Tibial artery (tissue), 4 donors: ENCODE results near the gene CACNA2D1.

Source experiments
- DNase-seq, 2 donors: peaks; one replicate each; pipeline ENCODE4 v3.0.0-alpha.2; 2019
- H3K27ac ChIP-seq, 2 donors: fragments of 200-600 bp; sonication (generic) in 1 of 2; 1 replicate in 1 of 2; 2 replicates in 1 of 2; pipeline ENCODE4 v1.5.1; 2018 to 2019; ENCODE audit warnings: mild to moderate bottlenecking in 1 of 2
- H3K27me3 ChIP-seq, 2 donors: fragments of 200-600 bp; sonication (generic) in 1 of 2; one replicate each; pipeline versions ENCODE4 v1.5.1 to v1.6.0; 2016 to 2019
- H3K36me3 ChIP-seq, 3 donors: fragments of 200-600 bp; sonication (generic) in 2 of 3; one replicate each; pipeline ENCODE4 v1.5.1; 2016 to 2019; ENCODE audit warnings: mild to moderate bottlenecking in 2 of 3
- H3K4me1 ChIP-seq, 4 donors: fragments of 200-600 bp; sonication (generic) in 2 of 4; 1 replicate in 3 of 4; 2 replicates in 1 of 4; pipeline ENCODE4 v1.5.1; 2016 to 2019
- H3K4me3 ChIP-seq, 2 donors: fragments of 200-600 bp; sonication (generic) in 1 of 2; 1 replicate in 1 of 2; 2 replicates in 1 of 2; pipeline ENCODE4 v1.5.1; 2018 to 2019; ENCODE audit warnings: mild to moderate bottlenecking in 2 of 2
- H3K9me3 ChIP-seq, 3 donors: fragments of 200-600 bp; sonication (generic) in 1 of 3; one replicate each; pipeline ENCODE4 v1.5.1; 2016 to 2019
- intact Hi-C: fragments of 100-400 bp; cut with DNase I; formaldehyde crosslinking; loops from one replicate; pipeline ENCODE4 v1.15.0; 2023; ENCODE audit warnings: low total_unique reads
- TF ChIP-seq, protein P1 (sequence below), 2 experiments: fragments of 200-600 bp in 1 of 2; fragments of 450-650 bp in 1 of 2; IDR thresholded peaks; one replicate each; pipeline ENCODE4 v1.5.1; 2017 to 2019; ENCODE audit warnings: antibody characterized with exemption in 2 of 2, mild to moderate bottlenecking in 1 of 2, moderate library complexity in 1 of 2

CACNA2D1 gene

DNA sequence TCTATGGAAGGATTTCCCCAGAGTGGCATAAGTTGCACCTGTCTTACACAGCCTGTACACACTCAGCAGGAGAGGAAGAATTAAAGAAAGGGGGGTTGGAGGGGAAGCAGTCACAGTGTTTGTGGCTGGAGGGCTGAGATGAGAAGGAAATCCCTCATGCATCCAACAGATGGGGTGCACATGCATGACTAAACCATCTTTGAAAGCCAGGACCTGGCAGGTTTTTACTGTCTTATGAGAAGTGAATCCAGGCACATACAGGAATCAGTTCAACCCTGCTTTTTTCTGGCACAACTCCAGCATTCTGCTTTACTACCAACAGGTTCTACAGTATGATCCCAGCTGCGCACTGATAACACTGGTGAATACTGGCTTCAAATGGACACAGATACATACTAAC, 107.7 kb downstream of the CACNA2D1 start:
- H3K4me3 ChIP-seq, result no peak overlapping the region
- peaks cover 0 to 4% (median 0%) of the 10 kb centered on the region in 3 donors for H3K36me3 ChIP-seq
- no peak for DNase-seq
- TF ChIP-seq, protein P1, sequence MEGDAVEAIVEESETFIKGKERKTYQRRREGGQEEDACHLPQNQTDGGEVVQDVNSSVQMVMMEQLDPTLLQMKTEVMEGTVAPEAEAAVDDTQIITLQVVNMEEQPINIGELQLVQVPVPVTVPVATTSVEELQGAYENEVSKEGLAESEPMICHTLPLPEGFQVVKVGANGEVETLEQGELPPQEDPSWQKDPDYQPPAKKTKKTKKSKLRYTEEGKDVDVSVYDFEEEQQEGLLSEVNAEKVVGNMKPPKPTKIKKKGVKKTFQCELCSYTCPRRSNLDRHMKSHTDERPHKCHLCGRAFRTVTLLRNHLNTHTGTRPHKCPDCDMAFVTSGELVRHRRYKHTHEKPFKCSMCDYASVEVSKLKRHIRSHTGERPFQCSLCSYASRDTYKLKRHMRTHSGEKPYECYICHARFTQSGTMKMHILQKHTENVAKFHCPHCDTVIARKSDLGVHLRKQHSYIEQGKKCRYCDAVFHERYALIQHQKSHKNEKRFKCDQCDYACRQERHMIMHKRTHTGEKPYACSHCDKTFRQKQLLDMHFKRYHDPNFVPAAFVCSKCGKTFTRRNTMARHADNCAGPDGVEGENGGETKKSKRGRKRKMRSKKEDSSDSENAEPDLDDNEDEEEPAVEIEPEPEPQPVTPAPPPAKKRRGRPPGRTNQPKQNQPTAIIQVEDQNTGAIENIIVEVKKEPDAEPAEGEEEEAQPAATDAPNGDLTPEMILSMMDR (IDR thresholded peaks at IDR 0.05), result no peak
- no peak overlapping the region for H3K27ac ChIP-seq
- H3K27me3 ChIP-seq, result no peaks in the 10 kb centered on the region
- no peaks in the 10 kb centered on the region for H3K4me1 ChIP-seq
- intact Hi-C loops, result no loop called here
- H3K9me3 ChIP-seq, result no peaks in the 10 kb centered on the region

DNA sequence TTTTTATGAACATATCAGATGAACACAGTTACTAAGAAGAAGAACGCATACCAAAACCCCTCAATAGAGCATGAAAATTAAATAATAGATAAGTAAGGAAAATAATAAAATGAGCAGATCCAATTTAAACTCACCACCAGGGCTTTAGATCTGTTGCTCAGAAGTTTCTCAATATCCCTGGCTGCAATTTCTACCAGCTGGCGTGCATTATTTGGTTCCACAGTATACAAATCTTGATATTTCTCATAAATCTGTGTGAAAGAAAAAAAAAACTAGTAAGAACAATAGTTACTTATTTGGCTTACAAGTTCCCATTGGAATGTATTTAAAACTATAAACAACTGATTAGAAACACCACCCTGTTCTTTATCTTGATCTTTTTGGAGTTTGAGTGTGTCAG, 108.6 kb downstream of the CACNA2D1 start:
- H3K4me1 ChIP-seq, result no peaks in the 10 kb centered on the region
- H3K36me3 ChIP-seq, result peaks cover 0 to 4% (median 0%) of the 10 kb centered on the region in 3 donors
- intact Hi-C loops, result no loop called here
- no peaks in the 10 kb centered on the region for H3K9me3 ChIP-seq
- no peak overlapping the region for H3K27ac ChIP-seq
- TF ChIP-seq, protein P1 (IDR thresholded peaks at IDR 0.05), result no peak
- no peak for DNase-seq
- H3K27me3 ChIP-seq, result no peaks in the 10 kb centered on the region
- no peak overlapping the region for H3K4me3 ChIP-seq

DNA sequence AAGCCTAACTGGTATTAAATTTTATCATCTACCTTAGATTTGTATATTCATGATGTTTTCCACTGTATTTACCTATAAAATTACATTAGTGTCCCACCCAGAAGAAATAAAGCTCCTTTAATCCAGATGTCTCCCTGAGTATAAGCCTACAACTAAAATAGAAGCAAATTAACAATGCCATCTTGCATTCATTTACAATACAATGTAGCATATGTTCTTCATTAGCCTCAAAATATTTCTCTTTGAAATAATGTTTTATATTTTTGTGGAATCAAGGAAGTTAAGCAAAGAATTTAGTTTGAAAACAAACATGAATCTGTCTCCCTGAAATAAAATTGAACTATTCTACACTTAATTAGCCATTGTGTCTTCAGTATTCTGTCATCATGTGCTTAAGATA, 112.3 kb downstream of the CACNA2D1 start:
- no peak for DNase-seq
- no peaks in the 10 kb centered on the region for H3K9me3 ChIP-seq
- H3K27ac ChIP-seq, result no peak overlapping the region
- H3K36me3 ChIP-seq, result peaks cover 0 to 4% (median 0%) of the 10 kb centered on the region in 3 donors
- TF ChIP-seq, protein P1 (IDR thresholded peaks at IDR 0.05), result no peak
- no peaks in the 10 kb centered on the region for H3K27me3 ChIP-seq
- no peaks in the 10 kb centered on the region for H3K4me1 ChIP-seq
- intact Hi-C loops, result no loop called here
- H3K4me3 ChIP-seq, result no peak overlapping the region

DNA sequence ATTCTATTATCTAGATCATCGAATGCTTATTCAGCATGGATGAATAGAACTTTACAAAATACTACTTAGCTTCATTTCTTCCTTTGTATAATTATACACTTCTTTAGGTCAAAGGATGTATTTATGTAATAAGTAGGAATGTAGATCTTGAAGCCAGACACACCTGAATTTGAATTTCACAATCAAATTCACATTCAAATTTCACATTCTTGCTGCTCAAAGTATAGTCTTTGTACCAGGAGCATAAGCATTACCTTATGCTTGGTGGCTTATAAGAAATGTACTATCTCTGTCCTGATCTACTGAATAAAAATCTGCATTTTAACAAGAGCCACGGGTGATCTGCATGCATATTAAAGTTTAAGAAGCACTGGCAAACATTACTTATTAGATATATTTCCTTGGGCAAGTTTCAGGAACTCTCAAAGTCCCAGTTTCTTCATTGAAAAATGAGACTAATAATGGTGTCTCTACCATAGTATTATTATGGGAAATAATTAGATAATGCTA, 112.8 kb downstream of the CACNA2D1 start:
- no peak for DNase-seq
- Histone ChIP-seq H3K4me3 (no peak overlapping the region), H3K27me3 (no peaks in the 10 kb centered on the region), H3K36me3 (peaks cover 0 to 4% (median 0%) of the 10 kb centered on the region in 3 donors), H3K9me3 (no peaks in the 10 kb centered on the region), H3K4me1 (no peaks in the 10 kb centered on the region), H3K27ac (no peak overlapping the region)
- TF ChIP-seq, protein P1 (IDR thresholded peaks at IDR 0.05), result no peak
- intact Hi-C loops, result no loop called here

DNA sequence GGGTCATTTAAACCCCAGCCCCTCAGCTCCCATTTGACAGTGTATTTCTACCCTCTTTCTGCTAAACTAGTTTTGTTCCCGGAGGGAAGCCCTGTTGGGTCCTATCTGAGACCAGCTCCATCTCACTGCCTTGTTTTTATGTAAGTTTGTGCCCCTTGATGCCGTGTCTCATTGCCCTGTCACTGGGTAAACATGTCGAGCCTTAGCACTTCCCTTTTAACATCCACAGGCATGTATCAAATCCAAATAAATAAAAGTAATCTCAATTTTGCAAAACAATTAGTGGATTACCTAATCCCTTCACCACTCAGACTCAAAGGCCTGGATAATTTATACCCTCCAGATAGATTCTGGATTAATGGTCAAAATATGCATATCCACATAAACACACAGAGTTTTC, 115.7 kb downstream of the CACNA2D1 start:
- DNase-seq, result no peak
- H3K36me3 ChIP-seq, result peaks cover 0 to 2% (median 0%) of the 10 kb centered on the region in 3 donors
- no peaks in the 10 kb centered on the region for H3K9me3 ChIP-seq
- TF ChIP-seq, protein P1 (IDR thresholded peaks at IDR 0.05), result no peak
- intact Hi-C loops, result no loop called here
- no peaks in the 10 kb centered on the region for H3K4me1 ChIP-seq
- no peaks in the 10 kb centered on the region for H3K27me3 ChIP-seq
- no peak overlapping the region for H3K4me3 ChIP-seq
- no peak overlapping the region for H3K27ac ChIP-seq

DNA sequence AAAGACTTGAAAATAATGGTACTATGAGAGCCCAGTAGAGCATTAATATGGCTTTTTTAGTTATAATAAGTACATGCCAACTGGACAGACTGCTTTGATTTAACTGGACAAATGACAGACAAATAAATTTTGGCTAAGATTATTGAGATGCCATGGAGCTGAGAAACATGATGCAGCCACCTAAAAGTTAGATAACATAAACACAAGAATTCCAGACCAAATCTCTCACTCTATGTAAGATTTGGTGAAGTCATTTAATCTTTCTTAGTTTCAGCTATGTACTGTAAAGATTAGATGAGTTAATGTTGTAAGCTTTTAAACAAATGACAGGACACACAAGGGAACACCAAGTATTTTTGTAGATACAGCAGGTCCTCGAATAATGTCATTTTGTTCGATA, 118.2 kb downstream of the CACNA2D1 start:
- TF ChIP-seq, protein P1 (IDR thresholded peaks at IDR 0.05), result no peak
- DNase-seq, result no peak
- no peak overlapping the region for H3K27ac ChIP-seq
- no peaks in the 10 kb centered on the region for H3K9me3 ChIP-seq
- H3K4me3 ChIP-seq, result no peak overlapping the region
- no peaks in the 10 kb centered on the region for H3K4me1 ChIP-seq
- intact Hi-C loops, result no loop called here
- no peaks in the 10 kb centered on the region for H3K36me3 ChIP-seq
- H3K27me3 ChIP-seq, result no peaks in the 10 kb centered on the region
